Fibroblast of lung (primary cell): ENCODE measurements around the gene ARHGEF10L.

Experiments
- CTCF ChIP-seq, 2 donors: IDR thresholded peaks in 1 of 2; conservative IDR thresholded peaks in 1 of 2; 1 replicate in 1 of 2; 2 replicates in 1 of 2; pipeline ENCODE4 v1.5.1; 2011 to 2012; ENCODE audit warnings: low read length in 2 of 2, control low read depth in 1 of 2, inconsistent platforms in 1 of 2, low read depth in 1 of 2, mild to moderate bottlenecking in 1 of 2
- EZH2 ChIP-seq: IDR thresholded peaks from 2 replicates; pipeline ENCODE4 v1.5.1; 2012; ENCODE audit warnings: low read length, control low read depth, mild to moderate bottlenecking; ENCODE audit errors: missing control alignments

- TF ChIP-seq CTCF (conservative IDR thresholded peaks at IDR 0.05 in 1 of 2, IDR thresholded peaks at IDR 0.05 in 1 of 2; ENCODE audit: low read depth in 1 of 2, low read length in 2 of 2) = no peak
- no peak for TF ChIP-seq EZH2
Measured at GRCh38 chr1:17671741-17672140, 132.2 kb downstream of the ARHGEF10L start.
